GM19467 (cell line): ENCODE measurements around the gene MOB3B.

Experiments used
- ATAC-seq: cut with Tn5 transposase; IDR thresholded peaks from one replicate; pipeline ENCODE4 v1.9.1; 2021; ENCODE audit warnings: mild to moderate bottlenecking, moderate library complexity; ENCODE audit not compliant: unreplicated experiment

MOB3B gene

GRCh38 chr9:27369591-27369990 is 160.0 kb downstream of the MOB3B start:
- ATAC-seq, result no peak

GRCh38 chr9:27368316-27368985 is 161.2 kb downstream of the MOB3B start:
- ATAC-seq, result no peak

- no peak for ATAC-seq
Measured at GRCh38 chr9:27367921-27368315, 161.7 kb downstream of the MOB3B start.

- peak; percentile 72 for ATAC-seq
Measured at GRCh38 chr9:27367175-27367798, 162.3 kb downstream of the MOB3B start.

GRCh38 chr9:27365707-27366376 is 163.8 kb downstream of the MOB3B start:
- peak; percentile 80 for ATAC-seq

GRCh38 chr9:27362447-27363210 is 167.0 kb downstream of the MOB3B start:
- ATAC-seq, result no peak

- ATAC-seq, result no peak
Measured at GRCh38 chr9:27361492-27361891, 168.1 kb downstream of the MOB3B start.

- no peak for ATAC-seq
Measured at GRCh38 chr9:27359763-27360162, 169.9 kb downstream of the MOB3B start.

- ATAC-seq, result no peak
Measured at GRCh38 chr9:27358007-27358406, 171.6 kb downstream of the MOB3B start.

GRCh38 chr9:27356446-27356845 is 173.2 kb downstream of the MOB3B start:
- no peak for ATAC-seq

- ATAC-seq, result no peak
Measured at GRCh38 chr9:27355166-27355565, 174.4 kb downstream of the MOB3B start.

GRCh38 chr9:27353474-27354229 is 176.0 kb downstream of the MOB3B start:
- ATAC-seq, result peak; percentile 84

GRCh38 chr9:27353166-27353473 is 176.5 kb downstream of the MOB3B start:
- ATAC-seq, result no peak

GRCh38 chr9:27352457-27353165 is 177.0 kb downstream of the MOB3B start:
- no peak for ATAC-seq

GRCh38 chr9:27351438-27351837 is 178.2 kb downstream of the MOB3B start:
- ATAC-seq, result no peak

- no peak for ATAC-seq
Measured at GRCh38 chr9:27350382-27350976, 179.1 kb downstream of the MOB3B start.

GRCh38 chr9:27349698-27350080 is 179.9 kb downstream of the MOB3B start:
- no peak for ATAC-seq

- no peak for ATAC-seq
Measured at GRCh38 chr9:27348785-27349697, 180.6 kb downstream of the MOB3B start.

GRCh38 chr9:27347889-27348288 is 181.7 kb downstream of the MOB3B start:
- no peak for ATAC-seq
